Amygdala (tissue), 56 donors: ENCODE results near the gene PLIN5.
"Not testable (repeated sequence)": the region's sequence is repeated elsewhere in the genome, so short reads cannot be mapped to it uniquely, and the experiment has no call there.

Experiments
- DNase-seq, 56 donors: peaks; one replicate each; lab custom pipeline; 2025; lab: John Stamatoyannopoulos, UW

The PLIN5 gene

GRCh38 chr19:4547303-4548237 lies 12.5 kb upstream of the PLIN5 start:
- no peak for DNase-seq

GRCh38 chr19:4543842-4544647 lies 9.0 kb upstream of the PLIN5 start:
- no peak for DNase-seq

GRCh38 chr19:4542896-4543841 lies 8.1 kb upstream of the PLIN5 start:
- DNase-seq, result no peak

- not testable (repeated sequence) for DNase-seq
These were observed 6.8 kb upstream of the PLIN5 start for GRCh38 chr19:4541806-4542145.

GRCh38 chr19:4541114-4541805 lies 6.2 kb upstream of the PLIN5 start:
- DNase-seq, result no peak

GRCh38 chr19:4539693-4540581 lies 4.9 kb upstream of the PLIN5 start, which contains the start of gene LRG1:
Gene LRG1, minus strand, starts transcription at chr19:4540036. Its CDS starts 23 bp downstream, at chr19:4540013.
- DNase-seq, result no peak

- no peak for DNase-seq
These were observed 4.2 kb upstream of the PLIN5 start for GRCh38 chr19:4539169-4539692.

- DNase-seq, result no peak
These were observed 3.6 kb upstream of the PLIN5 start for GRCh38 chr19:4538601-4538954.

GRCh38 chr19:4537953-4538600 lies 3.1 kb upstream of the PLIN5 start:
- DNase-seq, result no peak

GRCh38 chr19:4536798-4537197 lies 1.8 kb upstream of the PLIN5 start:
- DNase-seq, result no peak

- no peak for DNase-seq
These were observed 1.1 kb downstream of the PLIN5 start for GRCh38 chr19:4533835-4534424.

- DNase-seq, result no peak
These were observed 1.7 kb downstream of the PLIN5 start for GRCh38 chr19:4533334-4533733.

- no peak for DNase-seq
These were observed 3.4 kb downstream of the PLIN5 start for GRCh38 chr19:4531562-4532165.

GRCh38 chr19:4529924-4530522 lies 5.0 kb downstream of the PLIN5 start:
- no peak for DNase-seq

- no peak for DNase-seq
These were observed 6.2 kb downstream of the PLIN5 start for GRCh38 chr19:4528843-4529242.

GRCh38 chr19:4527377-4527776 lies 7.6 kb downstream of the PLIN5 start:
- DNase-seq, result not testable (repeated sequence)

- DNase-seq, result no peak
These were observed 9.4 kb downstream of the PLIN5 start for GRCh38 chr19:4525563-4526002.
